Erythroblast (primary cell): ENCODE results near the gene KCNMA1.

Experiments
- DNase-seq, 2 experiments: peaks; one replicate each; lab custom pipeline; 2025; lab: John Stamatoyannopoulos, UW
- GATA1 ChIP-seq: IDR thresholded peaks from 2 replicates; pipeline ENCODE4 v1.6.1; 2011; ENCODE audit warnings: low read depth, mild to moderate bottlenecking, control low read depth, low read length, moderate library complexity
- POLR2A ChIP-seq: IDR thresholded peaks from 2 replicates; pipeline ENCODE4 v1.6.1; 2011; ENCODE audit warnings: mild to moderate bottlenecking, low read length

Gene KCNMA1

DNA sequence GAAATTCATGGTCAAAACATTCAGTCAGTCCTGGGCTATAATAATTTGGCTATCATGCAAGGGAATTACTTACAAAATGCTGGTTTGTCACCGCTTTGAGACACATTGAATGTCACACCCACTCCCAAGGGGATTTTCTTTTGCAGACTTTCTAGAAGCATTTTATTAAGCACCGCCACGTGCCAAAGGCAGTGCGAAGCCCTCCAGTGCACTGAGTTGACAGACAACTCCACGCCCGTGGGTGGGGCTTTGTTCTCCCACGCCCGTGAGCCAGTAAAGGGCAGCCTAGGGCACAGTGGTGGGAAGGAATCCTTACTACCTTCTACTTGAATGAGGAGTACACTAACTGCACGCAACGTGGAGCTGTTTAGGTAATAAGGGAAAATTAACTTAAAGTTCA, 515.8 kb downstream of the KCNMA1 start:
- no peak for DNase-seq
- TF ChIP-seq POLR2A (no peak), GATA1 (no peak)

DNA sequence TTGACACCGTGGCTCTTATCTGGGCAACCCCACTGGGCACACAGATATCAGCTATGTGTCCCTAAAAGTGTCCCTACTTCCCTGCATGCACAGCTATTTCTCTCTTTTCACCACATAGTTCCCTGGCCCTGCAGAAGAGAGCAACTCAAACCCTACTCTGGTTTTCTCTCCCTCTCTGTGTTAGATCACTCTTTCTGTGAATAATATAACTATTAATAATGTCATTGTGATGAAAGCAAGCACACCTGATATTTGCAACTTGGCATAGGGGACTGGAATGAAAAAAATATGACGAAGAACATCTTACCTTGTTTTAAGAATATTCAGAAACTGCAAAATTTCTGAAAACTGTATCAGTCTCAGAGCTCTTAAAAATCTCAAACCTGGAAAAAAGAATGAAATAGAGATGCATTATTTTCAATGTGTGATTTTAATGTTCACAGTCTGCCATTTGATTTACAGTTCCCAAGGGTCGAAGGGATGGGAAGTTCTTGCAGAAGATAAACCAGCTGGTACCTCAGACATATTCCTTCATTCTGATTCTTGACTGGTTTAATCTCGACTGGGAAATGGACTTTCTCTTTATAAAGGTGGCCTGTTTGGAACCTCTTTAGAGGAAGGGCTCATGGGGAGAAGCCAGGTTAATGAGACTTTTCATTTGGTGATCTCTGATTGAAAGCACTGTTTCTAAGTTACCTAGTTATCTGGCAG, 516.8 kb downstream of the KCNMA1 start:
- no peak for TF ChIP-seq POLR2A
- TF ChIP-seq GATA1, result no peak
- DNase-seq, result no peak

DNA sequence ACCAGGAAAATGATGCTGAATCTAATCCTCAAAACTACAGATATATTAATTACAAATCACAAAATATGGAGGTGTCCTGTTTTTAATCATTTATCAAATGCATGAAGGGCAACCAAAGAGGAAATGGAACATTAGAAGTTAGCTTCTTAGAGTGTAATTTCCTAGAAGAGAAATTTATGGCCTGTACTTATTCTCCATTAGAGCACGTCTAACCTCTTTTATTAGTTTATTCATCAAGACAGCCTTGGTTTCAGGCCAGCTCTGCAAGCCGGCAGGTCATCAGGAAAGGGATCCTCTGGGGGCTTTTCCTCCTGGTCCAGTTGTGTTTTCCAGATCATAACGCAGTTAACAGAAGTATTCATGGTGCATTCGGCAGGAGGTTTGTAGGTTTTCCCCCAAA, 517.6 kb downstream of the KCNMA1 start:
- TF ChIP-seq POLR2A, result no peak
- no peak for TF ChIP-seq GATA1
- DNase-seq, result no peak

DNA sequence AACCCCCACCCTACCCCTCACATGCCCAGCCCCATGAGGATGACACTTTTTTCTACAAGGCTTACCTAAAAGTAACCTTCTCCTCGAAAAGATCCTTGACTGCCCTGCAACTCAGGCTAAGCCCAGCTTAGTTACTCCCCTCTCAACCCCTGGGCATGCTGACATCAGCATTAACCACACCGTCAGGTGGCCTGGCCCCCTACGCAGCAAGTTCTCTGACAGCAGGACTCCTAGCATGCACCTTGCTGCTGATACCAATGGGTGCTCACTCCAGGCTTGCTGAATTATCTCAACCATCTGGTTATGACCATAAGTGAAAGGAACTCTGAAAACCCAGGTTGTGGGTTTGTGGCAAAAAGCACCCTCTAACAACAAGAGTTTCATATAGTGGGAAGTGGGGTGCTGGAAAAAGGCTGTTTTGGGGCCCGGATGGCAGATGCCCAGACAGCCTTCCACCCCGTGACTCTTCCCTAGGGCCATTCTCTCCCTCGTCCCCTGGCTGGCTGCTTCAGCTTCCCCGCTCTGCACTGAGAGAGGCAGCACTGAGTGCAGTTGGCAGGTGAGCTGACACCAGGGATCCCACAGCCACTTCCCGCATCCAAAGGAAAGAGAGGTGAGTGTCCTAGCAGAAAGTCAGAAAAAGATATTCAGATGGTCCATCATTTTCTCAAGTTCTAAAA, 518.9 kb downstream of the KCNMA1 start:
- no peak for DNase-seq
- TF ChIP-seq GATA1 (no peak), POLR2A (no peak)

DNA sequence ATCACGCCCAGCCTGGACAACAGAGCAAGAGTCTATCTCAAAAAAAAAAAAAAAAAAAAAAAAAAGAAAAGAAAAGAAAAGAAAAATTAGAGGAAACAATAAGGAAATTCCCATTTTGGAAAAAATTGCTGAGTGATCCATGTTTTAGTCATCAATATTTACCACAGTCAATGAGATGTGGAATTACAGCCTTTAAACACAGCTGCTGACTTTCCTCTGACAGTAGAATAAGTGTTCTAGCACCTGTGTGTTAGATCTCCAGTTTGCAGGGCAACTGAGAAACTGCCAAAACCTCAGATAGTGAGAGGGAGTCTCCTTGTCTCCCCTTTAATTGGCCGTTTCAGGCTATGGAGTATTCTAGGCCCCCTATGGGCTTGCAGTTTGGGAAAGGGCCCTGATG, 520.1 kb downstream of the KCNMA1 start:
- TF ChIP-seq GATA1 (no peak), POLR2A (no peak)
- no peak for DNase-seq

DNA sequence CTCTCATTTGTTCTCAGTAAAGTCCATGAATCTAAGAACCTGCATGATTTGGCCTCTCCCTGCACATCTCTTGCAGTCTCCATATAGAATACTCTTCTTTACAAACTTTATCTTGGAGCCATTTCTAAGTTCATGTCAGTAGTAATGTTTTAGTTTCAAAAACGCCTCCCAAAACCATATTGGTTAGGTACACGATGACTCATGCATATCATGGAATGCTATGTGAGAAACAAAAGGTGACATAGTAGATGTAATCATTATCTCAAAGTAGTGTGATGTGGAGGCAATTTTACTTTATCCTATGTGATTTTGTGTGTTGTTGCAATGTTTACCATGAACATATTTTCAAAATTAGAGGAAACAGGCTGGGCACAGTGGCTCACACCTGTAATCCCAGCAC, 520.7 kb downstream of the KCNMA1 start:
- DNase-seq, result no peak
- TF ChIP-seq GATA1 (no peak), POLR2A (no peak)

DNA sequence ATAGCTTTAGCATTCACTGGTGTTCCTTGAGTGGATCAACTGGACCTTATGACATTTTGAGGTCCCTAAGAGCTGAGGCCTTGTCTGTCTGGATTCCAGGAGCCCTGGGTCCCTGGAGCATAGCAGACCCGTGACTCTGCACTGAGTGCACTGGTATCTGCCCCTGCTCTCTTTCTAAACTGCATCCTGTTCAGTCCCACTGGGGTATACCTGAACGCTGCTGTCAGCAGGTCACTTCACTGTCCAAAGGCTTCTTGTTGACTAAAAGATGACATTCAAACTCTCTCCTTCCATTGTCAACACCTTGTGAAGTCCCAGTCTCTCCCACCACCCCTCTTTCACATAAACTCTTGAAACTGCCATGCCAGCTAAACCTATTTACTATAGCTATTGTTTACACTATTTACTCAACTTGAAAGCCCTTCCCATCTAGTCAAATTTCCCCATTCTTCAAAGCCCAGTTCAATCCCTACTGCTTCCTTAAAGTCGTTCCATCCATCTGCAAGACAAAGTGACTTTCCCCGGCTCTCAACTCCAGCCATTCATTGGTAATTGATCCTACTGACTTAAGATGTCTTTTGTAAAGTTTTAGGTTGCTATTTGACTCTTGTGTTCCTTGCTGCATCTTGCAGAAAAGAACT, 523.3 kb downstream of the KCNMA1 start:
- DNase-seq, result no peak
- TF ChIP-seq POLR2A (no peak), GATA1 (no peak)

DNA sequence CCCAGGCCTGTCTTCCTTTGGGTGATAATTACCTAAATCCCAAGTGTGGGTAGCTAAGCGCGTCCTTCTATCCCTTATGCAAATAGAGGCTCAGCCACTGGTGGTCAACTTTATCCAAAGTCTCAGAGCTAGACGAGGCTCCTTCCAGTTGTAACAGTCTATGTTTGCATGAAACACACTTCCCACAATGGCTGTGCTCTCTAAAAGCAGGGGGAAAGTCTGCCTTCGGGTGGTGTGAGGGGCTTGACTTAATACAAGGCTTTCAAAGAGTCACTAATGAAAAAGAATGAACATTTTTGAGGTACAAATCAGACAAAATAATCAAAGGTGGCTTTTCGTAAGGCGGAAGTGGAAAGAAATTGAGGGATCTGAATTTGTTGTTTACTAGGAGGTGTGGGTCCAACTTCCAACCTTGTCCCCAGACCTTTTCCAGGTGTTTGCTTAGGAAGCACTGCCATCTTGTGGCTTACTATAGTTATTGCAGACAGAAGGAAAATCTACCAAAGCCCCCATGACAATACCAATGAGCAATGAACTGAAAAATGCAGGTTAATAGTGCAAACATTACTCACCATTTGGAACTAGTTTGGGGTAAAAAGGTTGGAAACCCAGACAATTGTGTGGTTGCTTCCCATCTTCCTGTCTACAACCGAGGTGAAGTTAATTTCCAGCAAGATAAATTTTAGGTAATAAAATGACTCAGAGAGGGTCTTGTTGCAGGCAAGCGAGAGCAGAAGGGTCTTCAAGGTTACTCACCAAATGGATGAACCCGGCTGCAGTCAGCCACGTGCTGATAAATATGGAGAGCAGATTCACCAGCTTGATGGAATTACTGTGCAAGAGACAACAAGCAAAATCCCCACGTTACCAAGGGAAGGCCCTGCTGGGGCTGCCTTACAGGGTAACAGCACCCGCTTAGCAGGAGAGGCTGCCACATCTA, 525.7 kb downstream of the KCNMA1 start:
- peak; percentile 17 to 49 for DNase-seq
- TF ChIP-seq GATA1 (no peak), POLR2A (no peak)

DNA sequence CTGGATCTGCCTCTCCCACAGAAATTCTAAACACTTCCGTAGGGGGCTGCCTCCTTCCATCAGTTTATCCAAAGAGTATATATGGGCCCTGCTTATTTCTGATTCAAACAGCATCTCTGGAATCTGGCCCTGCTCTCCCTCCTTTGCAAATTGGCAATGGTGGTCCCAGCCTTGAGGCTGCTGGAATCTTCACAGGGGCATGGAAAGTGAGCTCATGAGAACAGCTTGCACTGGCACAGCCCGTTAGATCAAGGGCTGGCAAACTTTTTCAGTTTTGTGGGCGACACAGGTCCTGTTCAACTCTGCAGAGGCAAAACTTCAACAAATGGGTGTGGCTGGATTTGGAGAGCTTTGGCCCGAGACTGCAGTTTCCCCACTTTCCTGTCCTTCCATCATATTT, 526.9 kb downstream of the KCNMA1 start:
- DNase-seq, result no peak
- TF ChIP-seq POLR2A (no peak), GATA1 (no peak)

DNA sequence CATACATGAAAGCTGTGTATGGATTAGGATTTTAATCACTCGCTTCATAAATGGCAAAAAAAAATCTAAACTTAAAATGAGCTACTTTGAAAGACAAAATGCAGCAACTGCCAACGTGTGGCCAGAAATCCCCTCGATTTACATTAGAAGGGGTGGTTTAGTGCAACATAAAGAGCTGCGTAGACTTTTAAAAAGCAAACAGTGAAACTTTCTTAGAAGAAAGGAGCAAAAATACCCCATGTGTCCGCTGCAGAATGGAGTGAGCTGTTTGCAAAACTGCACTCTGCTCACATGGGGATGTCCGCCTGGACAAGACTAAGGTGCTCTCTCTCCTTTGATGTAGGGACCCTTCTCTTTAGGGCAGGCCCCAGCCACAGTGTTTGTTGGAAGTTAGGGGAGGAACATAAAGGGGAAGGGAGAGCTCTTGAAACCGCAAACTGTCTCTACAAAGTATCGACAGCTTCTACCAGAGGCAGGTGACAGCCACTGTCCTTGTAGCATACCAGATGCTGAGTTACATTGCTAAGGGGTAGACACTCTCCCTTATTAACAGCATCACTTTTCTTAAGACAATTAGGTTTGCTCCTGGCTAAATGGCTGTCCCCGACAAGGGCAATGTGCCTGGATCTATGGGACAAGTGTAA, 528.1 kb downstream of the KCNMA1 start:
- no peak for TF ChIP-seq POLR2A
- no peak for TF ChIP-seq GATA1
- DNase-seq, result no peak

DNA sequence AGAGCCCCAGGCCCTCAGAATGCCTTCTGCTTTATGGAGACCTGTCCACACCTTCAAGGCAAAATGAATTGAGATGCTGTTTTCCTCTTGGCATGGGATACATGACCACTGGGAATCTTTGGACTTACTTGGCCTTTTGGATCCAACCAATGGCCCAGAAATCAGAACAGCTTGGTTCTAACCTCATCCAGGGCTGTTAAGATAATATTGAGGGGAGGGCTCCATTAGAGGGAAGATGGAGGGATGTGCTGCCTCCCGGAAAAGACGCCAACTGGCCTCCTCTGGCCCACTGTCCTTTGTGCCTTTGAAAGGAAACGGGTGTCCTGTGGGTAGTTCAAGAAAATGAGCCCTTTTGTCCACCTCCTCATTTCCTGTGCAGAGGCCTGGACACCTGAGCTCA, 530.9 kb downstream of the KCNMA1 start:
- TF ChIP-seq GATA1 (no peak), POLR2A (no peak)
- no peak for DNase-seq

DNA sequence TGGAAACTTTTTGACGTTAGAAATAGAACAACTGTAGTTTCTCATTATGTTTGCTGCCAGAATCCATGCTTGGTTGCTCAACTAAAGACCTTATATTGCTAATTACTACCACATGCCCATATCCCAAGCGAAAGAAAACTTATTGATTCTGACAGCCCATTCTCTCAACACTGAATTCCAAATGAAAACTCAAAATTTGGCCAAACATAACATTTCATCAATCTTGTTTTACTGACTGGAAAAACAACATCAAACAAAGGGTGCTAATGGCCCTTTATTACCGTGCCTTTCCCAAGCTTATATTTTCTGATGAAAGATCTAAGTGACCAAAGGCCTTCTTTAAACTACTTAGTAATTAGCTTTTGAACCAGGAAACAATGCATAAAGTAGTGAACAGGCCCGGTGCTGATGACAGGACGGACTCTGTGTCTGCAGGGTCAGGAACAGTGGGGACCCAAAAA, 531.8 kb downstream of the KCNMA1 start:
- no peak for DNase-seq
- TF ChIP-seq POLR2A (no peak), GATA1 (no peak)

DNA sequence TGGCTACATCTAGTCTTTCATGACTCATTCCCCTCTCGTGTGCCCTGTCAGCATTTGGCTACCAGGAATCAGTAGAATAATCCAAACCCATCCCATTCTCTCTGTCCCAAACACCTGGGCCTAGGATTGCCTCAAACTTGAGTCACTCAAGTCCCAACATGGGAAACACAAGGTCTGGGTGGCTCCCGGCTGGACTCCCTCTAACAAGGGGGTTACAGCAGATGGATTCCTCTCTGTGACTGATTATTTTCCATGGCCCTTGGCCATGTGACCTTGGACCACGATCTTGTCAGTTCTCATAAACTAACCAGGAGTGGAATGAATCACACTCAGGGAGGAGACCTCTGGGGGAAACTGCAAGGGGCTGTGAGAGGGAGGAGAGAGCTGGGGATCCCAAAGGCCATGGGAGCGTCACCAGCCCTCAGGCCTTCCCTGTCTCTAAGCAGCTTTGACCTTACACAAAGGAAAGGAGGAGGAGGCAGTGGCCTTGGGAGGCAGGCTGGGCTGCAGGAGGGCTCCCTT, 533.1 kb downstream of the KCNMA1 start:
- TF ChIP-seq POLR2A, result no peak
- TF ChIP-seq GATA1, result no peak
- DNase-seq, result no peak
